ENCODE data around the gene RNF17. TPM values are rescaled to one million over a fixed set of nuclear protein-coding genes. Genes with fewer than 3 reads are reported as not detected.

RNF17 gene
- total and polyA plus RNA-seq, 2 donors (not counting 3 experiments of a cell fraction or from before 2014, with no cell fraction given) = 0.30 TPM; not detected in 1

DNA sequence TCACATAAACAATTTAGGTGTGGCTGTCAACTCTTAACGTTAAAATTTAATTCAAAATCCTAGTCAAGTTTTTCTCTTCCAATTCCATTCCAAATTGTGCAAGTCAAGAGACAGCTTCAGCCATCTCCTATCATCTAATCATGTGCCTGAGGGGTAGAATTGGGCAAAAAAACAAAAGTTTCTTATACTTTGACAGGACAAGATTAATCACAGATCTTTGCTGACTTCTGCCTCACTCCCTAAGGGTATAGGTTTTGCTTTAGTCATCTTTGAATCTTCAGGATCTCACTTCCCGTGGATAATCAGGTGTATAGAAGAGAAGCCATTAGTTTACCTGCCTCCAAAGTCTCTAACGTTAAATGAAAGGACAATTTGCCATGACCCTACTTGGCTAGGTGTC lies 24.6 kb downstream of the RNF17 start:
- H3K4me3 ChIP-seq (replicated peaks in 1 of 3; ENCODE audit: insufficient read depth in 1 of 3, low read depth in 1 of 3, low read length in 3 of 3) = no peak overlapping the region
- no peak for TF ChIP-seq POLR2A (IDR thresholded peaks at IDR 0.05; ENCODE audit: low read depth, low read length)
- H3K9ac ChIP-seq (replicated peaks; ENCODE audit: extremely low read depth, insufficient read depth, low read length) = no peak overlapping the region
- dilution Hi-C loops (cut with MboI; ENCODE audit: extremely low pct_ligation_motif_present, low sequenced_read_pairs) = no loop called here
- BruUV-seq (replicated peaks) = no TSS peak
- ChIA-PET CTCF (no interaction called here), POLR2A (no interaction called here)
- no peak overlapping the region for H3K27ac ChIP-seq (ENCODE audit: insufficient read depth, low read depth, low read length)
- H3K9me1 ChIP-seq (replicated peaks; ENCODE audit: control insufficient read depth, extremely low read depth, insufficient read depth, low read length) = no peaks in the 10 kb centered on the region
- H3K9me3 ChIP-seq (replicated peaks; ENCODE audit: control insufficient read depth, insufficient read depth, low read length) = no peaks in the 10 kb centered on the region
- H3K4me1 ChIP-seq (ENCODE audit: control insufficient read depth, extremely low read depth, insufficient read depth, low read length) = no peaks in the 10 kb centered on the region
- H2AFZ ChIP-seq (ENCODE audit: low read depth, low read length) = no peak overlapping the region
- no peaks in the 10 kb centered on the region for H3K79me2 ChIP-seq (ENCODE audit: control insufficient read depth, insufficient read depth, low read length)
- no peak overlapping the region for H3K4me2 ChIP-seq (ENCODE audit: insufficient read depth, low read length)
- no peak for FAIRE-seq
- H3K36me3 ChIP-seq (ENCODE audit: control insufficient read depth in 2 of 2, extremely low read depth in 1 of 2, insufficient read depth in 2 of 2, low read length in 2 of 2) = no peaks in the 10 kb centered on the region
- DNase-seq (ENCODE audit: low read depth, low spot score) = no peak
- H3K27me3 ChIP-seq (ENCODE audit: control insufficient read depth in 2 of 2, insufficient read depth in 2 of 2, low read length in 2 of 2) = peaks cover 0 to 8% of the 10 kb centered on the region in 2 experiments
- H4K20me1 ChIP-seq (replicated peaks; ENCODE audit: control insufficient read depth, extremely low read depth, insufficient read depth, low read length) = no peaks in the 10 kb centered on the region
- intact Hi-C loops (cut with micrococcal nuclease) = no loop called here

- DNase-seq (ENCODE audit: low read depth, low spot score) (no peak), FAIRE-seq (no peak)
- H4K20me1 ChIP-seq (replicated peaks; ENCODE audit: control insufficient read depth, extremely low read depth, insufficient read depth, low read length) = no peaks in the 10 kb centered on the region
- dilution Hi-C loops (cut with MboI; ENCODE audit: extremely low pct_ligation_motif_present, low sequenced_read_pairs) (no loop called here), intact Hi-C loops (cut with micrococcal nuclease) (no loop called here)
- H3K9me1 ChIP-seq (replicated peaks; ENCODE audit: control insufficient read depth, extremely low read depth, insufficient read depth, low read length) = no peaks in the 10 kb centered on the region
- POLR2A ChIA-PET = no interaction called here
- no peak overlapping the region for H3K4me3 ChIP-seq (replicated peaks in 1 of 3; ENCODE audit: insufficient read depth in 1 of 3, low read depth in 1 of 3, low read length in 3 of 3)
- CTCF ChIA-PET = interaction anchor here (1.3 to 1.6 kb wide), 2 partner anchors 9 to 20 kb away, joined by 3 to 4 read pairs; no protein-coding TSS in a partner anchor
- peaks cover 0 to 10% of the 10 kb centered on the region in 2 experiments for H3K27me3 ChIP-seq (ENCODE audit: control insufficient read depth in 2 of 2, insufficient read depth in 2 of 2, low read length in 2 of 2)
- no peaks in the 10 kb centered on the region for H3K36me3 ChIP-seq (ENCODE audit: control insufficient read depth in 2 of 2, extremely low read depth in 1 of 2, insufficient read depth in 2 of 2, low read length in 2 of 2)
- no peak overlapping the region for H2AFZ ChIP-seq (ENCODE audit: low read depth, low read length)
- no peaks in the 10 kb centered on the region for H3K9me3 ChIP-seq (replicated peaks; ENCODE audit: control insufficient read depth, insufficient read depth, low read length)
- BruUV-seq (replicated peaks) = no TSS peak
- TF ChIP-seq, protein P1, sequence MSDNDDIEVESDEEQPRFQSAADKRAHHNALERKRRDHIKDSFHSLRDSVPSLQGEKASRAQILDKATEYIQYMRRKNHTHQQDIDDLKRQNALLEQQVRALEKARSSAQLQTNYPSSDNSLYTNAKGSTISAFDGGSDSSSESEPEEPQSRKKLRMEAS (IDR thresholded peaks at IDR 0.05; ENCODE audit: insufficient read depth, insufficient read length) = no peak
- TF ChIP-seq EZH2 (IDR thresholded peaks at IDR 0.05; ENCODE audit: borderline replicate concordance, low read depth, low read length, severe bottlenecking) (no peak), FOS (IDR thresholded peaks at IDR 0.05; ENCODE audit: borderline replicate concordance, insufficient read depth, low read length) (no peak), POLR2A (IDR thresholded peaks at IDR 0.05; ENCODE audit: low read depth, low read length) (no peak), GATA2 (IDR thresholded peaks at IDR 0.05; ENCODE audit: insufficient read depth, insufficient read length, low read depth, low read length) (no peak), CTCF (IDR thresholded peaks at IDR 0.05; ENCODE audit: extremely low read depth in 1 of 2, insufficient read depth in 1 of 2, low read depth in 1 of 2, low read length in 2 of 2) (no peak), MYC (IDR thresholded peaks at IDR 0.05; ENCODE audit: low read depth, low read length) (no peak), POLR2AphosphoS5 (IDR thresholded peaks at IDR 0.05; ENCODE audit: insufficient read depth, low read depth, low read length) (no peak), JUN (IDR thresholded peaks at IDR 0.05; ENCODE audit: borderline replicate concordance, insufficient read depth, insufficient read length, low read depth) (no peak)
- no peak overlapping the region for H3K4me2 ChIP-seq (ENCODE audit: insufficient read depth, low read length)
- H3K27ac ChIP-seq (ENCODE audit: insufficient read depth, low read depth, low read length) = no peak overlapping the region
- no peaks in the 10 kb centered on the region for H3K79me2 ChIP-seq (ENCODE audit: control insufficient read depth, insufficient read depth, low read length)
- H3K4me1 ChIP-seq (ENCODE audit: control insufficient read depth, extremely low read depth, insufficient read depth, low read length) = no peaks in the 10 kb centered on the region
- no peak overlapping the region for H3K9ac ChIP-seq (replicated peaks; ENCODE audit: extremely low read depth, insufficient read depth, low read length)
These were observed 38.1 kb downstream of the RNF17 start for GRCh38 chr13:24802074-24802473.

Measured in endothelial cell of umbilical vein (primary cell).